Vagina (tissue), 2 donors: ENCODE results near the gene CXADR.

Source experiments
- POLR2A ChIP-seq, 2 donors: fragments of 450-650 bp; IDR thresholded peaks; one replicate each; pipeline ENCODE4 v1.6.1; 2017; ENCODE audit warnings: antibody characterized with exemption in 2 of 2, mild to moderate bottlenecking in 2 of 2, moderate library complexity in 2 of 2
- POLR2AphosphoS5 ChIP-seq, 2 donors: sonication (generic); formaldehyde crosslinking; IDR thresholded peaks; one replicate each; pipeline ENCODE4 v1.9.0; 2017; ENCODE audit warnings: antibody characterized with exemption in 2 of 2, mild to moderate bottlenecking in 2 of 2, low read depth in 1 of 2; ENCODE audit not compliant: insufficient read depth in 1 of 2
- TF ChIP-seq, protein P1 (sequence below), 3 experiments: fragments of 450-650 bp in 2 of 3; fragments of 200-600 bp in 1 of 3; sonication (generic) in 1 of 3; IDR thresholded peaks; one replicate each; pipeline ENCODE4 v1.5.1; 2017 to 2019; ENCODE audit warnings: antibody characterized with exemption in 3 of 3, mild to moderate bottlenecking in 2 of 3, moderate library complexity in 2 of 3

DNA sequence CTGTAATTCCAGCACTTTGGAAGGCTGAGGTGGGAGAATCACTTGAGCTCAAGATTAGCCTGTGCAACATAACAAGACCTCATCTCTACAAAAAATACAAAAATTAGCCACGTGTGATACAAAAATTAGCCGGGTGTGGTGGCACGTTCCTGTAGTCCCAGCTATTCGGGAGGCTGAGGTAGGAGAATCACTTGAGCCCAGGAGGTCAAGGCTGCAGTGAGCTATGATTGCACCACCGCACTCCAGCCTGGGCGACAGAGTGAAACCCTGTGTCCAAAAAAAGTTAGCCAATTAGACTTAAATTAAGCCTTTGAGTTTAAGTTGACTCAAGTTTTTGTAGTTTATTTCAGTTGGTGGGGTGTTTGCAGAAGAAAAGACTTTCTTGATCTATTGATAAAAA, 11.8 kb downstream of the CXADR start:
- TF ChIP-seq, protein P1, sequence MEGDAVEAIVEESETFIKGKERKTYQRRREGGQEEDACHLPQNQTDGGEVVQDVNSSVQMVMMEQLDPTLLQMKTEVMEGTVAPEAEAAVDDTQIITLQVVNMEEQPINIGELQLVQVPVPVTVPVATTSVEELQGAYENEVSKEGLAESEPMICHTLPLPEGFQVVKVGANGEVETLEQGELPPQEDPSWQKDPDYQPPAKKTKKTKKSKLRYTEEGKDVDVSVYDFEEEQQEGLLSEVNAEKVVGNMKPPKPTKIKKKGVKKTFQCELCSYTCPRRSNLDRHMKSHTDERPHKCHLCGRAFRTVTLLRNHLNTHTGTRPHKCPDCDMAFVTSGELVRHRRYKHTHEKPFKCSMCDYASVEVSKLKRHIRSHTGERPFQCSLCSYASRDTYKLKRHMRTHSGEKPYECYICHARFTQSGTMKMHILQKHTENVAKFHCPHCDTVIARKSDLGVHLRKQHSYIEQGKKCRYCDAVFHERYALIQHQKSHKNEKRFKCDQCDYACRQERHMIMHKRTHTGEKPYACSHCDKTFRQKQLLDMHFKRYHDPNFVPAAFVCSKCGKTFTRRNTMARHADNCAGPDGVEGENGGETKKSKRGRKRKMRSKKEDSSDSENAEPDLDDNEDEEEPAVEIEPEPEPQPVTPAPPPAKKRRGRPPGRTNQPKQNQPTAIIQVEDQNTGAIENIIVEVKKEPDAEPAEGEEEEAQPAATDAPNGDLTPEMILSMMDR (IDR thresholded peaks at IDR 0.05): no peak
- TF ChIP-seq POLR2A (IDR thresholded peaks at IDR 0.05) (no peak), POLR2AphosphoS5 (IDR thresholded peaks at IDR 0.05; ENCODE audit: insufficient read depth in 1 of 2, low read depth in 1 of 2) (no peak)
